Measurements from ENCODE around the gene SIPA1L3. TPM values are rescaled to one million over a fixed set of nuclear protein-coding genes. Genes with fewer than 3 reads are reported as not detected.
A peak's percentile ranks its signal among the peaks of the same experiment; 100 is the strongest.

Gene SIPA1L3
- total and polyA plus RNA-seq, 2 of the 13 experiments (the other 11 are each of a cell fraction or from before 2014, with no cell fraction given): 5.5 to 7.7 TPM

GRCh38 chr19:37933937-37934358 lies 26.9 kb downstream of the SIPA1L3 start (continued):
- no peak for TF ChIP-seq ZNF639 (CRISPR knock-in tag; conservative IDR thresholded peaks at IDR 0.05)
- no peak for TF ChIP-seq ZNF318 (CRISPR knock-in tag; IDR thresholded peaks at IDR 0.05)
- TF ChIP-seq LBX2 (CRISPR knock-in tag; IDR thresholded peaks at IDR 0.05; ENCODE audit: borderline replicate concordance): no peak
- TF ChIP-seq RFXANK (CRISPR knock-in tag; IDR thresholded peaks at IDR 0.05): no peak
- peak; percentile 48; the same call in 1 of the 2 replicates for TF ChIP-seq CEBPB (IDR thresholded peaks at IDR 0.05; ENCODE audit: borderline replicate concordance, low read depth, low read length)
- no peak for TF ChIP-seq XRCC5 (optimal IDR thresholded peaks at IDR 0.05; ENCODE audit: low read length)
- no peak for TF ChIP-seq CENPX (CRISPR knock-in tag; IDR thresholded peaks at IDR 0.05)
- TF ChIP-seq PITX1 (CRISPR knock-in tag; IDR thresholded peaks at IDR 0.05): no peak
- peak; percentile 79 for TF ChIP-seq ZNF331 (CRISPR knock-in tag; IDR thresholded peaks at IDR 0.05)
- no peak for TF ChIP-seq ZFP91 (CRISPR knock-in tag; IDR thresholded peaks at IDR 0.05; ENCODE audit: borderline replicate concordance)
- 0 out of 2 replicates have a peak, but pooled peaks have one; percentile 18 for TF ChIP-seq ELF1 (CRISPR knock-in tag; IDR thresholded peaks at IDR 0.05)
- TF ChIP-seq MEF2D (CRISPR knock-in tag; IDR thresholded peaks at IDR 0.05): peak; percentile 92
- TF ChIP-seq GRHL1 (CRISPR knock-in tag; conservative IDR thresholded peaks at IDR 0.05): no peak
- no peak for TF ChIP-seq IRF9 (CRISPR knock-in tag; IDR thresholded peaks at IDR 0.05; ENCODE audit: borderline replicate concordance)
- no peak for TF ChIP-seq GTF2F1 (IDR thresholded peaks at IDR 0.05; ENCODE audit: low read length)
- no peak for TF ChIP-seq SATB2 (CRISPR knock-in tag; IDR thresholded peaks at IDR 0.05)
